GM23338 (cell line): ENCODE data around the gene ZNF391.

Experiments
- CREB1 ChIP-seq: fragments of 250-450 bp; sonication (Bioruptor Pico); IDR thresholded peaks from 2 replicates; pipeline ENCODE4 v1.5.0; 2020; ENCODE audit warnings: low read depth, mild to moderate bottlenecking, moderate library complexity
- CTCF ChIP-seq, 2 experiments: fragments of 200-600 bp in 1 of 2; sonication (generic) in 1 of 2; conservative IDR thresholded peaks; 2 replicates each; pipeline versions ENCODE4 v1.5.1 to v1.6.1; 2016 to 2017; ENCODE audit warnings: antibody characterized with exemption in 2 of 2, low read depth in 2 of 2, mild to moderate bottlenecking in 2 of 2, moderate library complexity in 1 of 2
- ETS1 ChIP-seq: IDR thresholded peaks from 2 replicates; pipeline ENCODE4 v1.6.1; 2016; ENCODE audit warnings: antibody characterized with exemption
- EZH2 ChIP-seq: fragments of 200-600 bp; sonication (generic); IDR thresholded peaks from one replicate; pipeline ENCODE4 v1.8.0; 2017; ENCODE audit warnings: antibody characterized with exemption, mild to moderate bottlenecking, low read depth; ENCODE audit not compliant: unreplicated experiment
- EZH2phosphoT487 ChIP-seq: fragments of 200-600 bp; sonication (generic); IDR thresholded peaks from one replicate; pipeline ENCODE4 v1.8.1; 2018; ENCODE audit warnings: antibody characterized with exemption; ENCODE audit not compliant: unreplicated experiment
- JUNB ChIP-seq: IDR thresholded peaks from one replicate; pipeline ENCODE4 v1.6.1; 2016; ENCODE audit warnings: antibody characterized with exemption; ENCODE audit not compliant: unreplicated experiment
- NANOG ChIP-seq: IDR thresholded peaks from 2 replicates; pipeline ENCODE4 v1.6.1; 2016; ENCODE audit warnings: antibody characterized with exemption, borderline replicate concordance
- POLR2AphosphoS5 ChIP-seq: IDR thresholded peaks from 2 replicates; pipeline ENCODE4 v1.6.1; 2016; ENCODE audit warnings: antibody characterized with exemption, low read depth
- REST ChIP-seq: IDR thresholded peaks from one replicate; pipeline ENCODE4 v1.6.1; 2018; ENCODE audit warnings: antibody characterized with exemption; ENCODE audit not compliant: unreplicated experiment
- STAT1 ChIP-seq: IDR thresholded peaks from one replicate; pipeline ENCODE4 v1.6.1; 2016; ENCODE audit warnings: antibody characterized with exemption; ENCODE audit not compliant: unreplicated experiment
- ZNF114 ChIP-seq: fragments of 250-450 bp; sonication (Bioruptor Pico); IDR thresholded peaks from 2 replicates; pipeline ENCODE4 v1.5.0; 2020; ENCODE audit warnings: mild to moderate bottlenecking, moderate library complexity
- ZNF331 ChIP-seq: fragments of 250-450 bp; sonication (Bioruptor Pico); IDR thresholded peaks from 2 replicates; pipeline ENCODE4 v1.5.0; 2020; ENCODE audit warnings: low read depth, mild to moderate bottlenecking, moderate library complexity
- ZNF462 ChIP-seq: fragments of 250-450 bp; sonication (Bioruptor Pico); IDR thresholded peaks from 2 replicates; pipeline ENCODE4 v1.5.0; 2020; ENCODE audit warnings: mild to moderate bottlenecking, moderate library complexity

GRCh38 chr6:27358786-27359185, 29.8 kb upstream of the ZNF391 start:
- TF ChIP-seq STAT1 = no peak
- TF ChIP-seq CTCF (conservative IDR thresholded peaks at IDR 0.05; ENCODE audit: low read depth in 2 of 2) = no peak
- no peak for TF ChIP-seq POLR2AphosphoS5
- no peak for TF ChIP-seq EZH2
- TF ChIP-seq EZH2phosphoT487 = no peak
- TF ChIP-seq CREB1 = no peak
- TF ChIP-seq REST = no peak
- no peak for TF ChIP-seq JUNB
- TF ChIP-seq ZNF331 (CRISPR knock-in tag) = no peak
- no peak for TF ChIP-seq ZNF114
- no peak for TF ChIP-seq NANOG
- no peak for TF ChIP-seq ETS1
- TF ChIP-seq ZNF462 (CRISPR knock-in tag) = no peak
